Fibroblast of pulmonary artery (primary cell): ENCODE data around the gene CEP135.

Experiments
- DNase-seq: peaks from one replicate; pipeline ENCODE4 v3.0.0-alpha.2; 2010; ENCODE audit warnings: low read depth
- H3K4me3 ChIP-seq: replicated peaks from 2 replicates; pipeline ENCODE4 v1.5.1; 2011; ENCODE audit warnings: low read depth, mild to moderate bottlenecking, control low read depth, low read length, moderate library complexity
- CTCF ChIP-seq: IDR thresholded peaks from 2 replicates; pipeline ENCODE4 v1.5.1; 2011; ENCODE audit warnings: mild to moderate bottlenecking, control low read depth, low read length, inconsistent platforms; ENCODE audit errors: missing control alignments

Gene CEP135

GRCh38 chr4:55938481-55938880 is 10.3 kb upstream of the CEP135 start:
- no peak for TF ChIP-seq CTCF
- no peak for DNase-seq
- no peak overlapping the region for H3K4me3 ChIP-seq

GRCh38 chr4:55939421-55939820 is 9.3 kb upstream of the CEP135 start:
- DNase-seq, result no peak
- TF ChIP-seq CTCF, result no peak
- no peak overlapping the region for H3K4me3 ChIP-seq

DNA sequence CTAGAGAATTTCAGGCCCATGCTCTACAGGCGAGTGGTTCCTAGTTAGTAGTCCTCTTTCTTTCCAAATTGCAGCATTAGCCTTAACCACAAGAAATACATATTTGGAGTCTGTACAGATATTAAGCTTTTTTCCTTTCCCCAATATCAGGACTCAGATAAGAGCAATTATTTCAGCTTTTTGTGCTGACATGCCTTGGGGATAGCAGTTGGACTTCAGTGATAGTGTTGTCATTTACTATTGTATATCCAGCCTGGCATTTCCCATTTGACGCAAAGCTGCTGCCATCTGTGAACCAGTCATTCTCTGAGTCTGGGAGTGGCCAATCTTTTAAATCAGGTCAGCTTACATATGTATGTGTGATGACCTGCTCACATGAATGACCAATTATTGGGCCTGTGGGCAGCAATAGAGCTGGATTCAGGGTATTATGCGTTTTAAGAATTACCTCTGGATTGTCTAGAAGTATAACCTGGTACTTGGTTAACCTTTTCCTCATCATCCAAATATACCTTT is 6.8 kb upstream of the CEP135 start:
- DNase-seq, result no peak
- no peak overlapping the region for H3K4me3 ChIP-seq
- no peak for TF ChIP-seq CTCF

DNA sequence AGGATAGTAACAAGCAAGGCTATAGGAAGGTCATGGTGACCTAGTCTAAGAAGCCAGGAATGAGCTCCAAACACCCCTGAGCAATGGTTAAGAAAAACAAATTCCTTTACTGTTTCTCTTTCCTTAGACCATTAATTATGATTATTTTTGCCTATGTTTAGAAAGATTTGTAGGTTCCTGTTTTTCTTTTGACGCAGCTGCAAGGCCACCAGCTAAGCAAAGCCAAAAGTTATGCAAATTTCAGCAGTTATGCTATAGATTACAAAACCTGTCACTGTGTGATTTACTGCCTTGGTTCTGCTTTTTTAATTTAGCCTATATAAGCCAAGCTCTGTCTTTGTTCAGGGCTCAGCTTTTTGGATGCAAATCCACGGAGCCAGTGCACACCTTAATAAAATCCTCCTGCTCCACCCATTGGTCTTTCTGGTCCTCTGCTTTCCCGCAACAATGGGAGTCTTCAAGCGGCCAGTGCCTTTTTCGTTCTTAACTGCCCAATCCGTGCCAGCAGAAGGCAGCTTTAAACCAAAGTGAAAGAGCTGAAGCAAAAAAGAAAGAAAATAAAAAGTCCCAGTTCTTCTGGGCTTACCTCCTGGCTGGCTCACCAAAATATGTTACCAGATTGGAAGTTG is 1.4 kb upstream of the CEP135 start:
- no peak for TF ChIP-seq CTCF
- DNase-seq, result no peak
- H3K4me3 ChIP-seq, result peak overlapping the region; percentile 76

DNA sequence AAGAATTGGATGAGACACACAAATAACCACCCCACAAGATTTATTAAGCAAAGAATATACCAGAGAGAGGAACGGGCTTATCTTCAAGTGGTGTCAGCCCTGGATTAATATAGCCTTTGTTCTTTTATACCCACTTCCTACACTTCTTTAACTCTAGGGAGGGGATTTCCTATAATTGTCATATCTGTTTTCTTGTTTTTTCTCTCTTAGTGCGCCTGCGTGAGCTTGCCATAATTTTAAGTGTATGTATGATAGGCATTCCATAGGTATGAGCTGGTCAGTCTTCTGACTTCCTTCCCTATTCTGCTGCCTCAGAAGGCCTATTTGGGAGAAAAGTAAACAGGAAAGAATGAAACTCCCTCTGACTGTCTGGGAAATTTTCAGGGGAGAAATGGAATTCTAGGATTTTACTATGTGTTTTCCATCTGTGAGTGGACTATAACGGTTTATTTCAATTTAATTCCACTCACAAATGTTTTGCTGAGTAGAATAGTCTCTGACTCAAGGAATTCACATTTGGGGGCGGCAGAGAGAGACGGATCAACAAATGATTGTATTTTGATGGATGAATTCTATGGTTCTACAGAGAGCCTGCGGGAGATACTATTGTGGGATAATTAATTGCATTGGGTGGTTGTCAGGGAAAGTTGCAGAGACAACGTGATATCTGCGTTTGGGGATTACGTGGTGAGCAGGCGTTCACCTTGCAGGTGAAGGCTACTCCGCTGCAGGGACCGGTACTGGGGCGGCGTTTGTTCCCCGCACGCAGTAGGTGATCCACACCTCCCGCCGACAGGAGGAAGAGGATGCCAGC is 626 bp upstream of the CEP135 start:
- no peak for TF ChIP-seq CTCF
- peak overlapping the region; percentile 76 for H3K4me3 ChIP-seq
- peak; percentile 97 for DNase-seq

DNA sequence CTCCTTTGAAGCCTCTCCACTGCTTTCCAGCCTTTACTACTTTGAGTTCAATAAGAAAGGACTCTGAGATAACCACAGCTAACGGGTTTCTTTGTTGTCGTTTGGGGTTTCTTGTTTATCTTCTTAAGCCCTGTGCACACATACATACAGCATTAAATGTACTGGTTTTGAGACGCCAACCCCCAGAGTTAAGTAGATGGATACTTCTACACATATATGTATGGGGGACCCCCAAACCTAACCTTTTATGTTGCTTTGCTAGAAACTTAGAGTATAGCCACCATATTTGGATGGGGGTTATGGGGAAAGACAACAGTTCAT is 697 bp downstream of the CEP135 start:
- TF ChIP-seq CTCF, result no peak
- no peak for DNase-seq
- peak overlapping the region; percentile 76 for H3K4me3 ChIP-seq
